GM19043 (cell line): ENCODE measurements around the gene SCT.

ENCODE experiments used
- ATAC-seq: cut with Tn5 transposase; IDR thresholded peaks from one replicate; pipeline ENCODE4 v1.9.1; 2021; ENCODE audit warnings: low read depth; ENCODE audit not compliant: unreplicated experiment

The SCT gene

GRCh38 chr11:623999-624704 lies 2.8 kb downstream of the SCT start:
- no peak for ATAC-seq

GRCh38 chr11:623349-623869 lies 3.6 kb downstream of the SCT start:
- no peak for ATAC-seq

GRCh38 chr11:621838-622237 lies 5.1 kb downstream of the SCT start:
- ATAC-seq: no peak

- no peak for ATAC-seq
These were observed 5.8 kb downstream of the SCT start for GRCh38 chr11:620935-621814.

GRCh38 chr11:620201-620600 lies 6.8 kb downstream of the SCT start:
- ATAC-seq: no peak

GRCh38 chr11:619628-620050 lies 7.3 kb downstream of the SCT start:
- ATAC-seq: no peak

DNA sequence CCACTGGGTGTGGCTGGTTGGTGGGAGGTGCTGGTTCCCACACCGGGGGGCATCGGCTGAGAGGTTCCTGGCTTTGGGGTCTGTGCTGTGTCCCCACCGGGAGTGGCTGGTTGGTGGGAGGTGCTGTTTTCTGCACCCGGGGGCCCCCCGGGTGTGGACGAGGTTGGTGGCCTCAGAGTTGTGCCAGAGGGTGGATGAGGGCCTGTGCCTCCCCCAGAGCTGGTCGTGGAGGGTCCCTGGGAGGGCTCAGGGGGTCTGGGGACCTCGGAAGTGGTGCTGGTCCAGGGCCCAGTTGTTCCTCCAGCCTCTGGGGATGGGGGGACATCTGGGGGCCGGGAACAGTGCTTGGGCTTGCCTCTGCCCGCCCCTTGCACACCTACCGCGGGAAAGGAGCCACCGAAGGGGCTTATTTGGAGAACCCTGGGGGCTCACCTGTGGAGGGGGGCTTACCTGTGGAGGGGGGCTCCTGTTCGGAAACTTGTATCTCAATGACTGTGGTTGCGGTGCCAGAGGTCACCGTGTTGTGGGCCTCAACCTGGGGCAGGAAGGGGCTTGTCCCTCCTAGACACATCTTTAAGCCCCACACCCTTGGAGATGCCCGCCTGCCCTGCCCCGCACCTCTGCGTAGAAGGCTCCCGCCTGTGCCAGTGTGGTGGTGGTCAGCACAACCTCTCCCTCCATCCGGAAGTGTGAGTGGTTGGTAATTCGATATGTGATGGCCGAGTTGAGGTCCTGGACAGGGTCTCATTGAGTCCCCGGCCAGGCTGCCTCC lies 7.9 kb downstream of the SCT start:
- ATAC-seq: no peak

DNA sequence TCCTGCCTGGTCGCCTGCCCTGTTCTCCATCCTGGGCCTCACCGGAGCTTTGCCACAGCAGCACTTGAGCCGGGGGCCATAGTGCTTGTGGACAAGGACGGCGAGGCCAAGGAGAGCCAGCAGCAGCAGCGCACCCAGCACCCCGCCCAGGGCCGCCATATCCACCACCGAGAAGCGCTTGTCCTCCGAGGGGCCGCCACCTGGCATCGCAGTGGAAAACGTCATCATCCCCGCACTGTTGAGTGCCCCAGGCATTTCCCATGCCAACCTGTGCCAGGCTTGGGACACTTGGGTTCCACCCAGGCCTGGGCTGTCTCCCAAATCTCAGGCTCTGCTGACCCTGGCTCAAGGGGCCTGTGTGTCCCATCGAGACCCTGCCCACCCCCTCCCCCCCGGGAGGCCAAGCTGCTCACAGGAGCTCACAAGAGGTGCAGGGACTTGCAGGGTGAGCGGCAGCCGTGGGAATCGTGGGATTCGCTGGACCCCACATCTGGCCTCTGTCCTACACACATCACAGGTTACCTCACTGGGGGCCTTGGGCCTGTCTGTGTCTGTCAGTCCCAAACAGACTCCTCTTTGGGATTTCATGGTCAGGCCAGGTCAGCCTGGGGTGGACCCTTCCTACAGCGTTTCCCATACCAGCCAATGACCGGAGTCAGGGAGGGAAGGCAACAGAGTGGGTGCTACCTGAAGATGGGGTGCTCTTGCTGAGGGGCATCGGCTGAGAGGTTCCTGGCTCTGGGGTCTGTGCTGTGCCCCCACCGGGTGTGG lies 8.9 kb downstream of the SCT start:
- ATAC-seq: no peak

DNA sequence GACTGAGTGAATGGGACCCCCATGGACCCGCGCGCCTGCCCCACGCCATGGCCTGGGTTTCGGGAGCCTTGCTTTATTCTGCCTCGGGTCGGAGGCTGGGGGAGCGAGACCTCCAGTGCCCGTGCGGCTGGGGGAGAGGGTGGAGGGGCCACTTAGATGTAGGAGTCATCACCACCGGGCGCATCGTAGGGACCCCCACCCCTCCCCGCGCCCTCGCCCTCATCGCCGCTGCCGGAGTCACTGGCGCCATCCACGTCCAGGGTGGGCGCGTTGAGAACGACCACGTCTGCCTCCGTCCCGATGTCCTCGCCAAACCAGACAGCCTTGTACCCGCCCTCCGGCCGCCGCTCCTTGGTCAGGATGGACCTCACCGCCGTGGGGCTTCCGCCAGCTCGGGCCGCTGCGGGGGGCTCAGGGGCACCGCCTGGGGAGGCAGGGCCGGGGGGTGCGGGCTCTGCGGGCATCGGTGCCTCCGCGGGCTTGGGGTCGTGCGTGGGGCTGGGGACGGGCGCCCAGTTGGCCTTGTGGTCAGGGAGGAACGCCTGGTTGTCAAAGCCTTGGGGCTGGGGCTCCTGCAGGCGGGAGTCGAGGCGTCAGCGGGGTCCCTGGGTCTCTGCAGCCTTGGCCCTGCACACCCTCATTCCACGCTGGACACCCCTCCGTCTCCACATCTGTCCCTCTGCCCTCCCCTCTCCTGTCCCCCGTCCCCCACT lies 9.6 kb downstream of the SCT start:
- no peak for ATAC-seq

DNA sequence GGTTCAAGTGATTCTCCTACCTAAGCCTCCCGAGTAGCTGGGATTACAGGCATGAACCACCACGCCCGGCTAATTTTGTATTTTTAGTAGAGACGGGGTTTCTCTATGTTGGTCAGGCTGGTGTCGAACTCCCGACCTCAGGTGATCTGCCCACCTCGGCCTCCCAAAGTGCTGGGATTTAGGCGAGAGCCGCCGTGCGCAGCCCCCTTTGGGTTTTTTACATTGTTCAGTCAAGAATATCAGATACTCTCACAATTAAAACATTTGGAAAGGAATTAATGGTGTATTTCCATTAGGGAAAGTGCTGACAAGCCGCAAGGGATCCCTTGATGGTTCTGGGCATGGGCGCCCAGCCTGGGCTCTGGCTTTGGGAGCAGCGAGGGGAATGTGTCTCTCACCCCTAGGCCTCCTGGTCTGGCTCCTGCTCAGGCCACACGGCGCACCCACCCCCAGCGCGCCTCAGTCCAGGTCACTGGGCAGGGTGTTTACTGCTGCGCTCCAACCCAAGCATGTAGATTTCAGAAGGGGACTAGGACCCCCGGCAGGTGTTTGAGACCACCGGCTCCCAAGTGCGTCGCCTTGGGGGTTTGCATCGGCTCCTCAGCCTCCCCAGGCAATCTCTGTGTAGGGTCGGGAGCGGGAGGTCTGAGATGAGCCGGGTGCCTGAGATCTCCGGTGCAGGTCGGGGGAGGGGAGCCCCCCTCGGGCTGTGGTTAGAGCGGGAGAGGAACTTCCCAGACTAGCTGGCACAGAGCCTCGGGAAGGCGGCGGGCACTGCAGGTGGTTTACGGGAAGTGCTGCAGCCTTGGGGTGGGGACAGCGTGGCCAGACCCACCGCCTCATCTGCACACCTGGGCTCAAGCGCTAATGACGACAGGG lies 10.4 kb downstream of the SCT start:
- ATAC-seq: no peak

DNA sequence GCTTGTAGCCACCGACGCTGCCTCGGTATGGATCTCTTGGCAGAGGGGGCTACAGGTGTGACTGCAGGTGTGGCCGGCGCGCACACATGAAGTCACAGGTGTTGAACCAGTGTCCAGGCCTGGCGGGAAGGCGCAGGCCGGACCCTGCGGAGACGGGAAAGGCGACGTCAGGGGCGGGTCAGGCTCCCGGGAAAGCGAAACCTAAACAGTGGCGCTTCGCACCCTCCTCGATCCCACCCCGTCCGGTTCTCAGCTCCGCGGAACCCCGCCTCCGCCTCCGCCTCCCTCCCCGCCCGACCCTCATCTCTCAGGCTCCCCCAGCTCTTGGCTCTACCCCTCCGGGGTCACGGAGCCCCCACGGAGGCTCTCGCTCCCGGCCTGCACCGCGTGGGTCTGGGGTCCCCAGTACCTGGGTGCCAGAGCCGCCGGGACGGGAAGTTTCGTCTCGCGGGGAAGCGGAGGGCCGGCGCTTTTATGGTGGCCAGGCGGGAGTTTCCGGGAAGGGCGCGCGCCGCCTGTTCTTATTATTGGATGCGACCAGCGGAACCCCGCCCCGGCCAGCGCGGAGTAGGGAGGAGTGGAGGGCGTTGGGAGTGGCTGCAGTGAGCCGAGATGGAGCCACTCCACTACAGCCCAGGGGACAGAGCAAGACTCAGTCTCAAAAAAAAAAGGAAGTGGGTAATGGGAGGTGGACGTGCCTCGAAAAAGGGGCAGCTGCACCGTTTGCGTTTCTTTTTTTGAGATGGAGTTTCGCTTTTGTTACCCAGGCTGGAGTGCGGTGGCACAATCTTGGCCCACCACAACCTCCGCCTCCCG lies 11.3 kb downstream of the SCT start, which contains the start of gene IRF7:
Gene IRF7, minus strand, starts transcription at position 447 of the 816 bp plus-strand sequence. CDS start 586 bp downstream, outside the sequence.
- peak; percentile 73 for ATAC-seq

DNA sequence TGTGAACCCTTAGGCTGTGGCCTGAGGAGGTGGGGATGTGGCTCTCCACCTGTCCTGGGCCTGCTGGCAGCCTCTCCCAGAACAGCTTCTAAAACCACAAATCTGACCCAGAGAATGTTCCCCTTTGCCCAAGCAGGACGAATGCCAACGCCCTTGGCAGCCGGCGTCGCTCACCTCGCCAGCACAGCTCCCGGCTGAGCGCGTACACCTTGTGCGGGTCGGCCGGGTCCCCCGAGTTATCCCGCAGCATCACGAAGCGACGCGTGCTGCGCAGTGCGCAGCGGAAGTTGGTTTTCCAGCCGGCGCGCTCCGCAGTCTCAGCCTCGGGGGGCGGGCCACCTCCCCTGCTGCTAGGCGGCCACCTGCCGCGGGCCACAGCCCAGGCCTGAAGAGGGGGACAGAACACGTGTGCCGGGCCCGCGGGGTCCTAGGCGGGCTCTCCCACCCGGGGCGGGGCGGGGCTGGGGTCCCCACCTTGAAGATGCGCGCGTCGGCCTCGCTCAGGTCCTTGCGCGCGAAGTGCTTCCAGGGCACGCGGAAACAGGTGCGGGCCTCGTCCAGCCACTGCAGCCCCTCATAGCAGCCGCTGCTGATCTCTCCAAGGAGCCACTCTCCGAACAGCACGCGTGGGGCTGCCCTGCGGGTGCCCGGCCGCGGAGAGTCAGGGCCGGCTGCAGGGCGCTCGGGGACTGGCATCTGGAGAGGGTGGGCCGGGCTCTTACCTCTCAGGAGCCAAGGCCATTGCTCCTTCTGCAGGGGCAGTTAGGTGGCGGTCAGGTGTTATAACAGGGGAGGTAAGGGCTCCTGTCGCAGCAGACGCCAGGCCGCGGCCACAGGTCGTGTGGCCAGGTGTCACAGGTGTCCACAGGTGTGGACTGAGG lies 12.1 kb downstream of the SCT start:
- ATAC-seq: peak; percentile 5

- ATAC-seq: no peak
These were observed 12.9 kb downstream of the SCT start for GRCh38 chr11:614021-614622.

DNA sequence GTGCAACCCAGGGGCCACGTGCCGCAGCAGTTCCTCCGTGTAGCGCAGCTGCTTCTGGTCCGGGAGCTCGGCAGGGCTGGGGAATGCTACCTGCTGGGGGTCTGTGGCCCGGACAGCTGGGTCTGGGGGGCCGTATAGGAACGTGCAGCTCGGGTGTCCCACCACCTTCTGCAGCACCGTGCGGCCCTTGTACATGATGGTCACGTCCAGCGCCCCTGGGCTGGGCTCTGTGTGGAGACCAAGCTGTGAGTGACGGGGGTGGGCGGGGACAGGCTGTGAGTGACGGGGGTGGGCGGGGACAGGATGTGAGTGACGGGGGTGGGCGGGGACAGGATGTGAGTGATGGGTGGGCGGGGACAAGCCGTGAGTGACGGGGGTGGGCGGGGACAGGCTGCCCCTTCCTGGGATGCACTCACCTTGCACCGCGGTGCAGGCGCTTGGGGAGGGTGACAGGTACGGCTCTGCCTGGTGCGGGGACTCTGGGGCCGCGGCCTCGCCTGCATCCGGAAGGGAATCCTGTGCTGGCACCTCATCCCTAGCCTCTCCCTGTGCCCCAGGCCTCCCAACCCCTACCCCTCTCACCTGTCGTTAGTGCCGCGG lies 13.5 kb downstream of the SCT start:
- no peak for ATAC-seq

DNA sequence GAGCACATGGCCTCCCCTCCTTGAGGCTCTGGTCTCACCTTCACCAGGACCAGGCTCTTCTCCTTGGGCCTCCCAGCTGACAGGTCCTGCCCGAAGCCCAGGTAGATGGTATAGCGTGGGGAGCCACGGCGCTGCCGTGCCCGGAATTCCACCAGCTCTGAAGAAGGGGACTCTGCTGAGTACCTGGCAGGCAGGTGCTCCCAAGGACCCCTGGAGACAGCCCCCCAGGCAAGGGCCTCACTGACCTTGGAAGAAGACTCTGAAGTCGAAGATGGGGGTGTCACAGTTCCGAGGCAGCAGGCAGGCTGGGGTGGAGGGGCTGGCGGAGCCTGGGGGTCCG lies 14.1 kb downstream of the SCT start:
- ATAC-seq: no peak
